OCI-LY7 (cell line): ENCODE data around the gene SRSF5. TPM values are rescaled to one million over a fixed set of nuclear protein-coding genes. Genes with fewer than 3 reads are reported as not detected.

Source experiments
- BruUV-seq: library from RNA; stranded (reverse); fragments of 400-500 nt; replicated peaks from 2 replicates; lab custom pipeline; 2021; lab: Mats Ljungman, UMichigan
- CTCF ChIA-PET: fragments of 300-600 bp; sonication (Branson Sonifier 250); formaldehyde crosslinking; loops from one replicate; lab custom pipeline; 2022; ENCODE audit warnings: antibody characterized with exemption; ENCODE audit not compliant: unreplicated experiment; lab: Charles Lee
- POLR2A ChIA-PET: fragments of 300-600 bp; sonication (Branson Sonifier 250); formaldehyde crosslinking; loops from one replicate; lab custom pipeline; 2022; ENCODE audit warnings: antibody characterized with exemption; lab: Charles Lee
- DNase-seq: peaks from one replicate; pipeline ENCODE4 v3.0.0-alpha.2; 2015; ENCODE audit warnings: low spot score
- H2AFZ ChIP-seq: fragments of 200-600 bp; sonication (generic), shearing (Covaris generic); 2 replicates; pipeline ENCODE4 v1.6.1; 2014; ENCODE audit warnings: mild to moderate bottlenecking, antibody characterized with exemption, low read length, moderate library complexity
- H3K27ac ChIP-seq: fragments of 200-600 bp; sonication (generic); 2 replicates; pipeline ENCODE4 v1.5.1; 2014; ENCODE audit warnings: mixed run types, low read depth, mild to moderate bottlenecking, moderate library complexity, low read length, inconsistent platforms; ENCODE audit not compliant: poor library complexity, severe bottlenecking
- H3K36me3 ChIP-seq: fragments of 200-600 bp; sonication (generic); 2 replicates; pipeline ENCODE4 v1.6.1; 2014; ENCODE audit warnings: mild to moderate bottlenecking, antibody characterized with exemption, low read length, moderate library complexity, mixed read lengths; ENCODE audit not compliant: insufficient read depth
- H3K4me1 ChIP-seq: fragments of 200-600 bp; sonication (generic); 2 replicates; pipeline ENCODE4 v1.5.1; 2014; ENCODE audit warnings: mild to moderate bottlenecking, low read length; ENCODE audit not compliant: insufficient read depth, poor library complexity, severe bottlenecking
- H3K4me2 ChIP-seq: fragments of 200-600 bp; sonication (generic); 2 replicates; pipeline ENCODE4 v1.6.1; 2014; ENCODE audit warnings: mild to moderate bottlenecking, low read length
- H3K4me3 ChIP-seq: fragments of 200-600 bp; sonication (generic); 2 replicates; pipeline ENCODE4 v1.5.1; 2014; ENCODE audit warnings: mild to moderate bottlenecking, low read depth, low read length; ENCODE audit not compliant: poor library complexity, severe bottlenecking
- H3K79me2 ChIP-seq: fragments of 200-600 bp; sonication (generic); 2 replicates; pipeline ENCODE4 v1.6.1; 2016; ENCODE audit warnings: low read depth, mild to moderate bottlenecking, low read length, moderate library complexity, mixed read lengths; ENCODE audit not compliant: insufficient read depth
- H3K9me2 ChIP-seq: fragments of 200-600 bp; sonication (generic); 2 replicates; pipeline ENCODE4 v1.6.1; 2016; ENCODE audit warnings: mild to moderate bottlenecking, low read length, mixed read lengths; ENCODE audit not compliant: insufficient read depth
- H3K9me3 ChIP-seq: fragments of 200-600 bp; sonication (generic); 2 replicates; pipeline ENCODE4 v1.6.1; 2014; ENCODE audit warnings: mild to moderate bottlenecking, mixed run types, low read length, mixed read lengths
- H4K20me1 ChIP-seq: fragments of 200-600 bp; sonication (generic); 2 replicates; pipeline ENCODE4 v1.6.1; 2014; ENCODE audit warnings: mild to moderate bottlenecking, antibody characterized with exemption, low read length, moderate library complexity, mixed read lengths; ENCODE audit not compliant: insufficient read depth
- CTCF ChIP-seq: fragments of 200-600 bp; sonication (generic); conservative IDR thresholded peaks from 2 replicates; pipeline ENCODE4 v1.5.1; 2014; ENCODE audit warnings: mild to moderate bottlenecking, antibody characterized with exemption, low read length, moderate library complexity, mixed read lengths
- EZH2phosphoT487 ChIP-seq: fragments of 200-600 bp; sonication (generic); IDR thresholded peaks from 2 replicates; pipeline ENCODE4 v1.6.1; 2018; ENCODE audit warnings: low read depth, borderline replicate concordance, mild to moderate bottlenecking, mixed run types, antibody characterized with exemption, low read length, moderate library complexity, mixed read lengths
- intact Hi-C: fragments of 100-400 bp; cut with micrococcal nuclease; formaldehyde crosslinking; loops from one replicate; pipeline ENCODE4 v1.10.0; 2022; ENCODE audit not compliant: unreplicated experiment
- total RNA-seq, 2 experiments: library from RNA; depleted of rRNA in 1 of 2; stranded (reverse); fragments of >200 nt in 1 of 2; shearing (Covaris generic) in 1 of 2; gene quantifications; 2 replicates each; pipeline ENCODE4 v1.2.3, GENCODE V29; 2014 to 2022

The SRSF5 gene
- total RNA-seq, 2 experiments from 2014 or later: 341 to 474 TPM

- no TSS peak for BruUV-seq
- Histone ChIP-seq H4K20me1 (peaks cover 23% of the 10 kb centered on the region; the same call in 1 of the 2 replicates), H3K4me2 (no peak overlapping the region), H3K36me3 (peaks cover 100% of the 10 kb centered on the region), H3K27ac (no peak overlapping the region), H3K9me2 (no peaks in the 10 kb centered on the region), H3K79me2 (peaks cover 29% of the 10 kb centered on the region), H3K9me3 (no peaks in the 10 kb centered on the region), H2AFZ (no peak overlapping the region), H3K4me1 (peaks cover 3% of the 10 kb centered on the region), H3K4me3 (no peak overlapping the region)
- CTCF ChIA-PET: no interaction called here
- intact Hi-C loops: no loop called here
- POLR2A ChIA-PET: interaction anchor here (0.6 to 0.9 kb wide), 2 partner anchors 18 to 739 kb away, joined by 3 to 5 read pairs; no protein-coding TSS in a partner anchor
- no peak for DNase-seq
- no peak for TF ChIP-seq EZH2phosphoT487
Measured at GRCh38 chr14:69773571-69774276, 6.8 kb downstream of the SRSF5 start.

DNA sequence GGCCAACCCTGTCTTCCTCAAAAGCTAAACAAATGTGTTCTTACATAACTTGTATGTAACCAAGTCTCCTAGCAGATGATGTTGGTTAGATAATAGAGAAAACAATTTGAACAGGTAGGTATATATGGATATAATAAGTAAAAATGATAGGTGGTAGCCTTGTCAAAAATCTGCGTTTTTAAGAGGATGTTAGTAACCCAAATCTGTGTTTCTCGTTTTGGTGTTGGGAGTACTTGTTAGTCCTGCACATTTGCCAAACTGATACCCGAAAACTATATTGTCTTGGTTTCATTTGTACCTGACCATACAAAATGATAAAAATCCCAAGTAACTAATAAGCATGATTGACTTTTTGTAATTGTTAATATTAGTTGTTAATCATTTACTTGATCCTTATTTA, 8.1 kb downstream of the SRSF5 start:
- H3K27ac ChIP-seq: no peak overlapping the region
- peaks cover 100% of the 10 kb centered on the region for H3K36me3 ChIP-seq
- ChIA-PET POLR2A (no interaction called here), CTCF (no interaction called here)
- no peaks in the 10 kb centered on the region for H3K9me2 ChIP-seq
- no peaks in the 10 kb centered on the region for H3K4me1 ChIP-seq
- H4K20me1 ChIP-seq: peaks cover 20% of the 10 kb centered on the region; the same call in 1 of the 2 replicates
- no peaks in the 10 kb centered on the region for H3K9me3 ChIP-seq
- no peak for TF ChIP-seq EZH2phosphoT487
- TF ChIP-seq CTCF: no peak
- no TSS peak for BruUV-seq
- H3K79me2 ChIP-seq: peaks cover 16% of the 10 kb centered on the region; the same call in 1 of the 2 replicates
- H3K4me2 ChIP-seq: no peak overlapping the region
- no peak for DNase-seq
- H3K4me3 ChIP-seq: no peak overlapping the region
- intact Hi-C loops: no loop called here
- H2AFZ ChIP-seq: no peak overlapping the region

DNA sequence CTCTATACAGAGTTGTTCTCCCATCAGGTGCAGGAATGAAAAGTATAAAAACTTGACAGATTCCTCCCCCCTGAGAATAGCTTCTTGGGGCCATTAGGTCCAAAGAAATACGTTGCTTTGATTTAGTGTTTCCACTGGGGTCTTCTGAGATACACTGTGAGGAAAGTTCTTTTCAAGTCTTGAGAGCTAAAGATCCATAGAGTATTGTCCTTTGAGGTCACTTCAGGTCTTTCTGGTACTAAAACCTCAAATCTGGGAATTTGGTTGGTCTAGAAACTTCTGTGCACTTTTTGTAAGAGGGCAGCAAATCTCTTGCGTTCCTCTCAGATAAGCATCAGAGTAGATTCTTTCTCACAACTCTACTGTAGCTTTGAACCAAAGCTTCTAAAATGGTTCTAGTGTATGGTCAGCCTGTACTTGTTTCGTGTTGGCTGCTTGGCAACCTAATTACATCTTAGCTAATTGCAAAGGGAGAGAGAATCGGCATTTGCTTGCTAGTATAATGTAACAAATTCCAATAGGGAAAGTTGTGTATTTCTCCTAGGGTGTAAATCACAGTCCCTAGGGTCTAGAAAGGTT, 10.0 kb downstream of the SRSF5 start:
- H3K9me3 ChIP-seq: no peaks in the 10 kb centered on the region
- TF ChIP-seq CTCF (no peak), EZH2phosphoT487 (no peak)
- H3K27ac ChIP-seq: no peak overlapping the region
- intact Hi-C loops: no loop called here
- H3K79me2 ChIP-seq: no peaks in the 10 kb centered on the region; the same call in 1 of the 2 replicates
- CTCF ChIA-PET: no interaction called here
- no peak overlapping the region for H3K4me3 ChIP-seq
- no peak for DNase-seq
- H3K9me2 ChIP-seq: no peaks in the 10 kb centered on the region
- H2AFZ ChIP-seq: no peak overlapping the region
- H4K20me1 ChIP-seq: peaks cover 11% of the 10 kb centered on the region; the same call in 1 of the 2 replicates
- H3K4me2 ChIP-seq: no peak overlapping the region
- POLR2A ChIA-PET: interaction anchor here (0.6 to 1.5 kb wide), 2 partner anchors 10 to 16 kb away, joined by 3 read pairs; partner anchors contain the start of gene SRSF5
- no peaks in the 10 kb centered on the region for H3K4me1 ChIP-seq
- BruUV-seq: no TSS peak
- peaks cover 89% of the 10 kb centered on the region for H3K36me3 ChIP-seq
